ENCODE data around the gene NKIRAS2.

NKIRAS2 gene

GRCh38 chr17:42031584-42031983 is 11.7 kb downstream of the NKIRAS2 start:
- H3K27ac ChIP-seq, result no peak overlapping the region
- no peak for TF ChIP-seq CTCF (conservative IDR thresholded peaks at IDR 0.05)

- no peak overlapping the region for H3K27ac ChIP-seq
- TF ChIP-seq CTCF (conservative IDR thresholded peaks at IDR 0.05), result no peak
Measured at GRCh38 chr17:42034059-42034458, 14.2 kb downstream of the NKIRAS2 start.

- no peak for TF ChIP-seq CTCF (conservative IDR thresholded peaks at IDR 0.05)
- no peak overlapping the region for H3K27ac ChIP-seq
Measured at GRCh38 chr17:42038221-42038973, 18.5 kb downstream of the NKIRAS2 start.

GRCh38 chr17:42039794-42040763 is 20.2 kb downstream of the NKIRAS2 start:
- no peak for TF ChIP-seq CTCF (conservative IDR thresholded peaks at IDR 0.05)
- no peak overlapping the region for H3K27ac ChIP-seq

- H3K27ac ChIP-seq, result no peak overlapping the region
- TF ChIP-seq CTCF (conservative IDR thresholded peaks at IDR 0.05), result no peak
Measured at GRCh38 chr17:42040818-42041217, 20.9 kb downstream of the NKIRAS2 start.

GRCh38 chr17:42041619-42042018 is 21.7 kb downstream of the NKIRAS2 start:
- H3K27ac ChIP-seq, result no peak overlapping the region
- no peak for TF ChIP-seq CTCF (conservative IDR thresholded peaks at IDR 0.05)

GRCh38 chr17:42042598-42043319 is 22.9 kb downstream of the NKIRAS2 start:
- TF ChIP-seq CTCF (conservative IDR thresholded peaks at IDR 0.05), result no peak
- no peak overlapping the region for H3K27ac ChIP-seq

All from VCaP (cell line).